Skin of body (tissue), 2 donors: ENCODE results near the gene ZNF639. TPM values are rescaled to one million over a fixed set of nuclear protein-coding genes. Genes with fewer than 3 reads are reported as not detected.
A peak's percentile ranks its signal among the peaks of the same experiment; 100 is the strongest.
"Not testable (repeated sequence)": the region's sequence is repeated elsewhere in the genome, so short reads cannot be mapped to it uniquely, and the experiment has no call there.

Experiments
- DNase-seq: peaks from one replicate; lab custom pipeline; 2025; lab: John Stamatoyannopoulos, UW
- total RNA-seq: library from RNA; depleted of rRNA; stranded (reverse); fragments of >200 nt; gene quantifications from one replicate; pipeline ENCODE4 v1.2.3, GENCODE V29; 2014

ZNF639 gene
- 36.9 TPM for total RNA-seq

- peak; percentile 83 for DNase-seq
These were observed at the start of gene ZNF639 for GRCh38 chr3:179322286-179323196. TSS of gene ZNF639 (plus strand) at chr3:179323031. CDS start at chr3:179328294, 5,263 bp downstream.

- not testable (repeated sequence) for DNase-seq
These were observed 48.4 kb upstream of the ZNF639 start for GRCh38 chr3:179274434-179274833.

- DNase-seq = no peak
These were observed 46.8 kb upstream of the ZNF639 start for GRCh38 chr3:179276001-179276400.

- DNase-seq = no peak
These were observed 46.1 kb upstream of the ZNF639 start for GRCh38 chr3:179276743-179277142.

GRCh38 chr3:179278151-179278550 lies 44.7 kb upstream of the ZNF639 start:
- no peak for DNase-seq

GRCh38 chr3:179278932-179279693 lies 43.7 kb upstream of the ZNF639 start:
- DNase-seq = no peak

- DNase-seq = no peak
These were observed 43.0 kb upstream of the ZNF639 start for GRCh38 chr3:179279837-179280236.

GRCh38 chr3:179281825-179282224 lies 41.0 kb upstream of the ZNF639 start:
- no peak for DNase-seq

GRCh38 chr3:179286331-179286730 lies 36.5 kb upstream of the ZNF639 start:
- DNase-seq = no peak

GRCh38 chr3:179288845-179289244 lies 34.0 kb upstream of the ZNF639 start:
- no peak for DNase-seq

- DNase-seq = no peak
These were observed 33.5 kb upstream of the ZNF639 start for GRCh38 chr3:179289295-179289694.

GRCh38 chr3:179292450-179292849 lies 30.4 kb upstream of the ZNF639 start:
- DNase-seq = no peak

GRCh38 chr3:179297971-179298725 lies 24.7 kb upstream of the ZNF639 start:
- no peak for DNase-seq

GRCh38 chr3:179299316-179299715 lies 23.5 kb upstream of the ZNF639 start:
- no peak for DNase-seq

GRCh38 chr3:179299999-179300613 lies 22.7 kb upstream of the ZNF639 start:
- DNase-seq = no peak

GRCh38 chr3:179301645-179302044 lies 21.2 kb upstream of the ZNF639 start:
- DNase-seq = no peak

GRCh38 chr3:179302111-179302510 lies 20.7 kb upstream of the ZNF639 start:
- DNase-seq = no peak

GRCh38 chr3:179304605-179305004 lies 18.2 kb upstream of the ZNF639 start:
- no peak for DNase-seq

GRCh38 chr3:179307362-179307761 lies 15.5 kb upstream of the ZNF639 start:
- DNase-seq = not testable (repeated sequence)

GRCh38 chr3:179308001-179308400 lies 14.8 kb upstream of the ZNF639 start:
- no peak for DNase-seq
